ENCODE results near the gene ZSCAN25. TPM values are rescaled to one million over a fixed set of nuclear protein-coding genes. Genes with fewer than 3 reads are reported as not detected.
"Not testable (repeated sequence)": the region's sequence is repeated elsewhere in the genome, so short reads cannot be mapped to it uniquely, and the experiment has no call there.

Gene ZSCAN25
- total RNA-seq, 2 experiments from 2014 or later = 28.5 to 31.1 TPM

GRCh38 chr7:99638731-99639130 is 22.0 kb downstream of the ZSCAN25 start:
- H3K4me1 Mint-ChIP-seq = peaks cover 6% of the 10 kb centered on the region
- no peak overlapping the region for H3K4me3 Mint-ChIP-seq
- DNase-seq = no peak
- peaks cover 38% of the 10 kb centered on the region for H3K36me3 Mint-ChIP-seq (ENCODE audit: low read depth)
- H3K27ac Mint-ChIP-seq = no peak overlapping the region
- no peaks in the 10 kb centered on the region for H3K9me3 Mint-ChIP-seq
- H3K27me3 Mint-ChIP-seq = no peaks in the 10 kb centered on the region
- ChIA-PET CTCF (interaction anchor here (0.6 kb wide), 1 partner anchor 182 kb away, joined by 3 read pairs; no protein-coding TSS in a partner anchor), POLR2A (no interaction called here)

- Mint-ChIP-seq H3K4me3 (no peak overlapping the region), H3K9me3 (peaks cover 3% of the 10 kb centered on the region), H3K36me3 (ENCODE audit: low read depth) (peaks cover 40% of the 10 kb centered on the region), H3K4me1 (peaks cover 6% of the 10 kb centered on the region), H3K27ac (no peak overlapping the region), H3K27me3 (no peaks in the 10 kb centered on the region)
- ChIA-PET CTCF (interaction anchor here (0.8 kb wide), 1 partner anchor 9 kb away, joined by 3 read pairs; no protein-coding TSS in a partner anchor), POLR2A (no interaction called here)
- DNase-seq = no peak
These were observed 22.5 kb downstream of the ZSCAN25 start for GRCh38 chr7:99639267-99639666.

- Mint-ChIP-seq H3K27me3 (no peaks in the 10 kb centered on the region), H3K36me3 (ENCODE audit: low read depth) (peaks cover 51% of the 10 kb centered on the region), H3K4me3 (no peak overlapping the region), H3K9me3 (peaks cover 3% of the 10 kb centered on the region), H3K4me1 (no peaks in the 10 kb centered on the region), H3K27ac (no peak overlapping the region)
- POLR2A ChIA-PET = no interaction called here
- CTCF ChIA-PET = interaction anchor here (1.0 kb wide), 1 partner anchor 18 kb away, joined by 3 read pairs; no protein-coding TSS in a partner anchor
- DNase-seq = no peak
These were observed 25.3 kb downstream of the ZSCAN25 start for GRCh38 chr7:99642027-99642426.

- CTCF ChIA-PET = interaction anchor here (0.8 kb wide), 1 partner anchor 10 kb away, joined by 3 read pairs; no protein-coding TSS in a partner anchor
- no peaks in the 10 kb centered on the region for H3K27me3 Mint-ChIP-seq
- H3K27ac Mint-ChIP-seq = no peak overlapping the region
- POLR2A ChIA-PET = no interaction called here
- peaks cover 47% of the 10 kb centered on the region for H3K36me3 Mint-ChIP-seq (ENCODE audit: low read depth)
- peaks cover 3% of the 10 kb centered on the region for H3K9me3 Mint-ChIP-seq
- DNase-seq = no peak
- no peak overlapping the region for H3K4me3 Mint-ChIP-seq
- H3K4me1 Mint-ChIP-seq = no peaks in the 10 kb centered on the region
These were observed 26.7 kb downstream of the ZSCAN25 start for GRCh38 chr7:99643464-99643863.

- Mint-ChIP-seq H3K36me3 (ENCODE audit: low read depth) (peaks cover 42% of the 10 kb centered on the region), H3K27ac (no peak overlapping the region), H3K4me1 (no peaks in the 10 kb centered on the region), H3K9me3 (peaks cover 3% of the 10 kb centered on the region), H3K4me3 (no peak overlapping the region), H3K27me3 (no peaks in the 10 kb centered on the region)
- no peak for DNase-seq
- CTCF ChIA-PET = no interaction called here
- POLR2A ChIA-PET = no interaction called here
These were observed 27.7 kb downstream of the ZSCAN25 start for GRCh38 chr7:99644431-99644830.

- no peak for DNase-seq
- no peaks in the 10 kb centered on the region for H3K27me3 Mint-ChIP-seq
- H3K4me3 Mint-ChIP-seq = no peak overlapping the region
- no peaks in the 10 kb centered on the region for H3K4me1 Mint-ChIP-seq
- ChIA-PET CTCF (no interaction called here), POLR2A (no interaction called here)
- H3K36me3 Mint-ChIP-seq (ENCODE audit: low read depth) = peaks cover 39% of the 10 kb centered on the region
- H3K9me3 Mint-ChIP-seq = peaks cover 3% of the 10 kb centered on the region
- H3K27ac Mint-ChIP-seq = no peak overlapping the region
These were observed 28.8 kb downstream of the ZSCAN25 start for GRCh38 chr7:99645590-99645989.

- Mint-ChIP-seq H3K9me3 (peaks cover 7% of the 10 kb centered on the region), H3K36me3 (ENCODE audit: low read depth) (peaks cover 37% of the 10 kb centered on the region), H3K4me1 (no peaks in the 10 kb centered on the region), H3K27ac (no peak overlapping the region), H3K4me3 (no peak overlapping the region), H3K27me3 (no peaks in the 10 kb centered on the region)
- ChIA-PET POLR2A (interaction anchor here (1.1 kb wide), 1 partner anchor 24 kb away, joined by 3 read pairs; no protein-coding TSS in a partner anchor), CTCF (interaction anchor here (0.6 to 0.8 kb wide), 2 partner anchors 46 to 83 kb away, joined by 3 read pairs; no protein-coding TSS in a partner anchor)
- DNase-seq = no peak
These were observed 32.1 kb downstream of the ZSCAN25 start for GRCh38 chr7:99648843-99649242.

GRCh38 chr7:99651290-99651689 is 34.5 kb downstream of the ZSCAN25 start:
- no peak overlapping the region for H3K4me3 Mint-ChIP-seq
- no peak overlapping the region for H3K27ac Mint-ChIP-seq
- peaks cover 2% of the 10 kb centered on the region for H3K4me1 Mint-ChIP-seq
- ChIA-PET POLR2A (no interaction called here), CTCF (no interaction called here)
- H3K27me3 Mint-ChIP-seq = no peaks in the 10 kb centered on the region
- H3K9me3 Mint-ChIP-seq = peaks cover 3% of the 10 kb centered on the region
- H3K36me3 Mint-ChIP-seq (ENCODE audit: low read depth) = peaks cover 25% of the 10 kb centered on the region
- no peak for DNase-seq

GRCh38 chr7:99652671-99653070 is 35.9 kb downstream of the ZSCAN25 start:
- Mint-ChIP-seq H3K36me3 (ENCODE audit: low read depth) (peaks cover 24% of the 10 kb centered on the region), H3K9me3 (peaks cover 3% of the 10 kb centered on the region), H3K27ac (no peak overlapping the region), H3K4me1 (peaks cover 2% of the 10 kb centered on the region), H3K27me3 (no peaks in the 10 kb centered on the region), H3K4me3 (no peak overlapping the region)
- ChIA-PET CTCF (no interaction called here), POLR2A (no interaction called here)
- no peak for DNase-seq

- H3K36me3 Mint-ChIP-seq (ENCODE audit: low read depth) = peaks cover 21% of the 10 kb centered on the region
- H3K9me3 Mint-ChIP-seq, H3K27ac Mint-ChIP-seq, CTCF ChIA-PET, H3K4me1 Mint-ChIP-seq, DNase-seq, H3K4me3 Mint-ChIP-seq, H3K27me3 Mint-ChIP-seq: not testable (repeated sequence)
- POLR2A ChIA-PET = interaction anchor here (0.7 kb wide), 1 partner anchor 105 kb away, joined by 3 read pairs; no protein-coding TSS in a partner anchor
These were observed 36.5 kb downstream of the ZSCAN25 start for GRCh38 chr7:99653269-99653668.

GRCh38 chr7:99653754-99654153 is 37.0 kb downstream of the ZSCAN25 start:
- ChIA-PET CTCF (no interaction called here), POLR2A (no interaction called here)
- peaks cover 23% of the 10 kb centered on the region for H3K36me3 Mint-ChIP-seq (ENCODE audit: low read depth)
- H3K4me3 Mint-ChIP-seq = no peak overlapping the region
- peaks cover 5% of the 10 kb centered on the region for H3K9me3 Mint-ChIP-seq
- no peaks in the 10 kb centered on the region for H3K27me3 Mint-ChIP-seq
- no peak overlapping the region for H3K27ac Mint-ChIP-seq
- H3K4me1 Mint-ChIP-seq = peaks cover 2% of the 10 kb centered on the region
- DNase-seq = no peak

- H3K27ac Mint-ChIP-seq, H3K4me3 Mint-ChIP-seq, H3K9me3 Mint-ChIP-seq, H3K4me1 Mint-ChIP-seq, H3K27me3 Mint-ChIP-seq, DNase-seq, POLR2A ChIA-PET, CTCF ChIA-PET: not testable (repeated sequence)
- peaks cover 23% of the 10 kb centered on the region for H3K36me3 Mint-ChIP-seq (ENCODE audit: low read depth)
These were observed 37.9 kb downstream of the ZSCAN25 start for GRCh38 chr7:99654626-99655025.

- H3K4me1 Mint-ChIP-seq, H3K9me3 Mint-ChIP-seq, H3K27me3 Mint-ChIP-seq, H3K27ac Mint-ChIP-seq, POLR2A ChIA-PET, DNase-seq, H3K4me3 Mint-ChIP-seq, CTCF ChIA-PET: not testable (repeated sequence)
- peaks cover 34% of the 10 kb centered on the region for H3K36me3 Mint-ChIP-seq (ENCODE audit: low read depth)
These were observed 41.1 kb downstream of the ZSCAN25 start for GRCh38 chr7:99657879-99658278.

- Mint-ChIP-seq H3K9me3 (no peaks in the 10 kb centered on the region), H3K4me1 (no peaks in the 10 kb centered on the region), H3K36me3 (ENCODE audit: low read depth) (peaks cover 19% of the 10 kb centered on the region), H3K27me3 (no peaks in the 10 kb centered on the region), H3K4me3 (no peak overlapping the region), H3K27ac (no peak overlapping the region)
- CTCF ChIA-PET = no interaction called here
- DNase-seq = no peak
- POLR2A ChIA-PET = no interaction called here
These were observed 48.7 kb downstream of the ZSCAN25 start for GRCh38 chr7:99665312-99666012.
